Ovary (tissue), 9 donors: ENCODE data around the gene SKA1. TPM values are rescaled to one million over a fixed set of nuclear protein-coding genes. Genes with fewer than 3 reads are reported as not detected.

Experiments used
- DNase-seq, 5 donors: peaks; one replicate each; pipeline ENCODE4 v3.0.0-alpha.2; 2019 to 2020
- H3K27ac ChIP-seq, 2 donors: fragments of 200-600 bp; one replicate each; pipeline versions ENCODE4 v1.5.1 to v1.8.0; 2019 to 2022
- H3K27me3 ChIP-seq: fragments of 200-600 bp; one replicate; pipeline ENCODE4 v1.8.0; 2022
- H3K36me3 ChIP-seq: fragments of 200-600 bp; sonication (generic); one replicate; pipeline ENCODE4 v1.5.1; 2019
- H3K4me1 ChIP-seq: one replicate; pipeline ENCODE4 v1.8.1; 2013; ENCODE audit warnings: mild to moderate bottlenecking, moderate library complexity; ENCODE audit not compliant: insufficient read depth
- H3K4me3 ChIP-seq: fragments of 200-600 bp; sonication (generic); one replicate; pipeline ENCODE4 v1.5.1; 2017
- H3K9me3 ChIP-seq, 2 donors: fragments of 200-600 bp in 1 of 2; sonication (generic) in 1 of 2; one replicate each; pipeline versions ENCODE4 v1.5.1 to v1.8.1; 2013 to 2019; ENCODE audit warnings: mild to moderate bottlenecking in 1 of 2, moderate library complexity in 1 of 2
- CTCF ChIP-seq, 3 donors: fragments of 450-650 bp in 2 of 3; fragments of 200-600 bp in 1 of 3; IDR thresholded peaks; one replicate each; pipeline versions ENCODE4 v1.5.1 to v1.8.0; 2016 to 2022; ENCODE audit warnings: antibody characterized with exemption in 3 of 3, mild to moderate bottlenecking in 1 of 3
- EP300 ChIP-seq: sonication (generic); formaldehyde crosslinking; IDR thresholded peaks from one replicate; pipeline ENCODE4 v1.6.1; 2017; ENCODE audit warnings: antibody characterized with exemption
- POLR2A ChIP-seq: fragments of 450-650 bp; IDR thresholded peaks from one replicate; pipeline ENCODE4 v1.6.1; 2017; ENCODE audit warnings: antibody characterized with exemption, mild to moderate bottlenecking, moderate library complexity
- WGBS, 3 donors: extraction: QIAGEN DNeasy Blood & Tissue Kit in 1 of 3; methylation state at CpG; one replicate each; pipeline versions ENCODE4 v1.1.5 to v1.1.7; 2013 to 2017; 5-methylcytosine and 5-hydroxymethylcytosine counted together
- intact Hi-C, 4 donors: fragments of 100-400 bp; cut with DNase I; formaldehyde crosslinking; loops; one replicate each; pipeline versions ENCODE4 v1.11.0 to v1.15.1; 2022 to 2023
- polyA plus RNA-seq, 2 donors: library from polyadenylated mRNA; stranded (reverse); fragments of 200-250 nt in 1 of 2; fragments of 350-450 nt in 1 of 2; fragmentation: Illumina TruSeq in 1 of 2; extraction: RNeasy Lipid Tissue Mini Kit (QIAGEN cat#74804) in 1 of 2; gene quantifications; one replicate each; pipeline ENCODE4 v1.2.3, GENCODE V29; 2013 to 2014
- total RNA-seq, 7 donors: library from RNA; depleted of rRNA in 2 of 7; stranded (reverse); fragments of >200 nt in 2 of 7; fragmentation: NEBNext Ultra II Directional in 3 of 7; extraction: Animal tissue kit (Norgen Biotek cat#: 25700) in 3 of 7; gene quantifications; one replicate each; pipeline versions ENCODE4 v1.1.0 to v1.2.4, GENCODE V29; 2016 to 2023
- donor health status: DM: no; HTN: no; CAD: no; lungs with moderate emphysema.
- donor health status: DM: no; HTN: no; CAD: no.
- donor health status: Bipolar disorder and iron deficiency.
- donor health status: DM: yes; HTN: yes; CAD: no.
- donor health status: DM: no; HTN: no; CAD: no.
- donor health status: DM: yes; HTN: yes; CAD: no.

The SKA1 gene
- total and polyA plus RNA-seq, 9 donors = 0.10 to 3.3 (median 0.60) TPM; not detected in 3

GRCh38 chr18:50360611-50361010 is 14.2 kb upstream of the SKA1 start:
- H3K36me3 ChIP-seq = no peaks in the 10 kb centered on the region
- no peak overlapping the region for H3K27ac ChIP-seq
- no peak for TF ChIP-seq CTCF (IDR thresholded peaks at IDR 0.05)
- no peak for TF ChIP-seq EP300
- no peak for TF ChIP-seq POLR2A

GRCh38 chr18:50369672-50370071 is 5.2 kb upstream of the SKA1 start:
- Histone ChIP-seq H3K27ac (no peak overlapping the region), H3K27me3 (no peaks in the 10 kb centered on the region), H3K9me3 (peaks cover 0 to 2% of the 10 kb centered on the region in 2 donors), H3K36me3 (no peaks in the 10 kb centered on the region), H3K4me3 (no peak overlapping the region), H3K4me1 (no peaks in the 10 kb centered on the region)
- TF ChIP-seq POLR2A (no peak), EP300 (no peak)
- intact Hi-C loops = no loop called here
- no peak for DNase-seq

More at GRCh38 chr18:50360611-50361010, 14.2 kb upstream of the SKA1 start:
- no peaks in the 10 kb centered on the region for H3K9me3 ChIP-seq
- WGBS, 3 donors = 7 to 18% (median 9%) methylated on average over 2 of the region's 2 CpGs
- H3K4me3 ChIP-seq = no peak overlapping the region
- intact Hi-C loops = no loop called here
- H3K27me3 ChIP-seq = no peaks in the 10 kb centered on the region
- no peaks in the 10 kb centered on the region for H3K4me1 ChIP-seq
- DNase-seq = no peak

- no peak for TF ChIP-seq POLR2A
- TF ChIP-seq CTCF (IDR thresholded peaks at IDR 0.05) = no peak
- no peak for TF ChIP-seq EP300
- no peak for DNase-seq
- peaks cover 0 to 2% of the 10 kb centered on the region in 2 donors for H3K9me3 ChIP-seq
- H3K27me3 ChIP-seq = no peaks in the 10 kb centered on the region
- intact Hi-C loops = no loop called here
- no peak overlapping the region for H3K4me3 ChIP-seq
- peaks cover 3% of the 10 kb centered on the region for H3K4me1 ChIP-seq
- H3K36me3 ChIP-seq = no peaks in the 10 kb centered on the region
- 72 to 77% (median 77%) methylated on average over 5 of the region's 5 CpGs for WGBS, 3 donors
- no peak overlapping the region for H3K27ac ChIP-seq
Observed at GRCh38 chr18:50372743-50373142, 2.1 kb upstream of the SKA1 start.

- TF ChIP-seq EP300 = no peak
- no peak for TF ChIP-seq CTCF (IDR thresholded peaks at IDR 0.05)
- TF ChIP-seq POLR2A = no peak
- Histone ChIP-seq H3K9me3 (peaks cover 0 to 2% of the 10 kb centered on the region in 2 donors), H3K27me3 (no peaks in the 10 kb centered on the region), H3K4me1 (peaks cover 3% of the 10 kb centered on the region), H3K36me3 (no peaks in the 10 kb centered on the region), H3K4me3 (no peak overlapping the region), H3K27ac (no peak overlapping the region)
- intact Hi-C loops = no loop called here
- DNase-seq = no peak
- 81 to 83% (median 82%) methylated on average over 7 of the region's 7 CpGs for WGBS, 3 donors
Observed at GRCh38 chr18:50373561-50374219, 1.2 kb upstream of the SKA1 start.

- no peaks in the 10 kb centered on the region for H3K36me3 ChIP-seq
- WGBS, 3 donors = 67 to 73% (median 71%) methylated on average over 8 of the region's 8 CpGs
- TF ChIP-seq POLR2A = no peak
- no peak for TF ChIP-seq CTCF (IDR thresholded peaks at IDR 0.05)
- TF ChIP-seq EP300 = no peak
- DNase-seq = no peak
- peaks cover 0 to 2% of the 10 kb centered on the region in 2 donors for H3K9me3 ChIP-seq
- H3K27ac ChIP-seq = peak overlapping the region in 1 of 2 donors; percentile 49
- peaks cover 3% of the 10 kb centered on the region for H3K4me1 ChIP-seq
- intact Hi-C loops = no loop called here
- no peaks in the 10 kb centered on the region for H3K27me3 ChIP-seq
- no peak overlapping the region for H3K4me3 ChIP-seq
Observed at GRCh38 chr18:50374220-50374752, 560 bp upstream of the SKA1 start.
